ENCODE results near the gene TST. TPM values are rescaled to one million over a fixed set of nuclear protein-coding genes. Genes with fewer than 3 reads are reported as not detected.

TST gene
- total and polyA plus RNA-seq, 10 of the 15 experiments (the other 5 are each of a cell fraction or from before 2014, with no cell fraction given) = 2.4 to 24.6 (median 10.4) TPM

- Histone ChIP-seq H2AFZ (ENCODE audit: control insufficient read depth, low read depth, low read length) (no peak overlapping the region), H3K36me3 (ENCODE audit: control insufficient read depth in 2 of 2, insufficient read depth in 2 of 2, low read length in 1 of 2) (no peaks in the 10 kb centered on the region), H3K9ac (ENCODE audit: control insufficient read depth, insufficient read depth, low read length) (no peak overlapping the region), H3K4me2 (ENCODE audit: control insufficient read depth, insufficient read depth) (no peak overlapping the region), H3K27ac (ENCODE audit: control insufficient read depth, insufficient read depth) (no peak overlapping the region), H3K9me3 (replicated peaks; ENCODE audit: control insufficient read depth, insufficient read depth, low read length) (no peaks in the 10 kb centered on the region), H3K27me3 (replicated peaks in 1 of 2; ENCODE audit: control insufficient read depth in 2 of 2, insufficient read depth in 2 of 2, low read length in 1 of 2) (no peaks in the 10 kb centered on the region; a peak in 1 of 4 replicates), H3K4me1 (ENCODE audit: control insufficient read depth, insufficient read depth, low read length) (no peaks in the 10 kb centered on the region; the same call in 1 of the 2 replicates), H3K4me3 (no peak overlapping the region), H4K20me1 (ENCODE audit: control insufficient read depth, insufficient read depth) (no peaks in the 10 kb centered on the region), H3K79me2 (ENCODE audit: control insufficient read depth, insufficient read depth, low read length) (no peaks in the 10 kb centered on the region)
- ATAC-seq (no peak), FAIRE-seq (no peak), DNase-seq (ENCODE audit: low read depth, low spot score) (no peak)
- BruUV-seq (replicated peaks) = no TSS peak
- in situ Hi-C loops (cut with MboI) = no loop called here
- intact Hi-C loops (cut with micrococcal nuclease; ENCODE audit: unreplicated experiment) = loop anchor here (5.0 to 10.0 kb wide), 2 partner anchors 37 to 434 kb away; no protein-coding TSS in a partner anchor
- ChIA-PET POLR2A (no interaction called here), RAD21 (ENCODE audit: unreplicated experiment) (interaction anchor here (0.7 to 5.3 kb wide), 6 partner anchors 37 to 196 kb away, joined by 3 to 94 read pairs (median 10); partner anchors contain the start of genes KCTD17 and NCF4), SMC1A (ENCODE audit: uncharacterized antibody, unreplicated experiment) (interaction anchor here (1.7 to 4.4 kb wide), 4 partner anchors 123 to 222 kb away, joined by 4 to 29 read pairs (median 8); no protein-coding TSS in a partner anchor), CTCF (interaction anchor here (0.7 to 18.9 kb wide), 9 partner anchors 25 to 635 kb away, joined by 3 to 310 read pairs (median 9); partner anchors contain the start of gene NCF4)
- TF ChIP-seq KDM1A (IDR thresholded peaks at IDR 0.05; ENCODE audit: borderline replicate concordance) (no peak), HCFC1 (IDR thresholded peaks at IDR 0.05; ENCODE audit: low read length) (no peak), BCL3 (IDR thresholded peaks at IDR 0.05; ENCODE audit: borderline replicate concordance, insufficient read depth, low read depth, low read length, poor library complexity, severe bottlenecking) (no peak), KLF5 (IDR thresholded peaks at IDR 0.05; ENCODE audit: partially characterized antibody) (no peak), IRF3 (IDR thresholded peaks at IDR 0.05) (no peak), JUND (IDR thresholded peaks at IDR 0.05; ENCODE audit: low read depth, low read length) (no peak), PAX5 (IDR thresholded peaks at IDR 0.05; ENCODE audit: borderline replicate concordance, low read depth, low read length) (no peak), FOS (IDR thresholded peaks at IDR 0.05; ENCODE audit: borderline replicate concordance, extremely low read depth, insufficient read length) (no peak), CBFB (IDR thresholded peaks at IDR 0.05; ENCODE audit: low read depth) (no peak), USF1 (IDR thresholded peaks at IDR 0.05; ENCODE audit: borderline replicate concordance, extremely low read length, insufficient read depth, low read depth, low read length) (no peak)
- WGBS (ENCODE audit: insufficient coverage, insufficient replicate concordance, low lambda C conversion rate, missing lambda C conversion rate) = 62% methylated on average over 13 of the region's 13 CpGs
Observed at GRCh38 chr22:36979016-36979910, 40.0 kb downstream of the TST start.
